NB4 (cell line): ENCODE measurements around the gene FHIT.

Experiments
- DNase-seq: peaks from one replicate; pipeline ENCODE4 v3.0.0; 2010; ENCODE audit warnings: low read depth
- H3K4me3 ChIP-seq: one replicate; pipeline ENCODE4 v1.5.1; 2011; ENCODE audit warnings: mild to moderate bottlenecking, low read depth, low read length, moderate library complexity
- CTCF ChIP-seq: IDR thresholded peaks from one replicate; pipeline ENCODE4 v1.5.1; 2012; ENCODE audit warnings: low read depth, low read length
- MAX ChIP-seq: IDR thresholded peaks from 2 replicates; pipeline ENCODE4 v1.6.1; 2011; ENCODE audit warnings: low read depth, low read length
- MYC ChIP-seq: IDR thresholded peaks from 2 replicates; pipeline ENCODE4 v1.6.1; 2011; ENCODE audit warnings: low read depth, low read length
- POLR2A ChIP-seq: IDR thresholded peaks from 2 replicates; pipeline ENCODE4 v1.6.1; 2011; ENCODE audit warnings: mild to moderate bottlenecking; ENCODE audit not compliant: insufficient read length; ENCODE audit errors: extremely low read depth

FHIT gene

GRCh38 chr3:60728006-60728405 lies 523.2 kb downstream of the FHIT start:
- DNase-seq, result no peak
- H3K4me3 ChIP-seq, result no peak overlapping the region
- TF ChIP-seq MAX (no peak), CTCF (no peak), POLR2A (no peak), MYC (no peak)

GRCh38 chr3:60720736-60721135 lies 530.5 kb downstream of the FHIT start:
- no peak overlapping the region for H3K4me3 ChIP-seq
- TF ChIP-seq CTCF (no peak), MAX (no peak), MYC (no peak), POLR2A (no peak)
- DNase-seq, result no peak

- DNase-seq, result no peak
Observed at GRCh38 chr3:60716573-60716972, 534.7 kb downstream of the FHIT start.

GRCh38 chr3:60708191-60708975 lies 542.9 kb downstream of the FHIT start:
- no peak overlapping the region for H3K4me3 ChIP-seq
- DNase-seq, result no peak
- TF ChIP-seq MAX (no peak), POLR2A (no peak), CTCF (no peak), MYC (no peak)

More at GRCh38 chr3:60716573-60716972, 534.7 kb downstream of the FHIT start:
- H3K4me3 ChIP-seq, result no peak overlapping the region
- TF ChIP-seq MAX (no peak), MYC (no peak), CTCF (no peak), POLR2A (no peak)

- DNase-seq, result no peak
- TF ChIP-seq MYC (no peak), MAX (no peak), POLR2A (no peak), CTCF (no peak)
- no peak overlapping the region for H3K4me3 ChIP-seq
Observed at GRCh38 chr3:60707452-60708020, 543.7 kb downstream of the FHIT start.
